GM21360 (cell line): ENCODE measurements around the gene GNAS-AS1.

Experiments used
- ATAC-seq: cut with Tn5 transposase; IDR thresholded peaks from one replicate; pipeline ENCODE4 v1.9.1; 2021; ENCODE audit warnings: mild to moderate bottlenecking, moderate library complexity; ENCODE audit not compliant: unreplicated experiment

GNAS-AS1 gene

DNA sequence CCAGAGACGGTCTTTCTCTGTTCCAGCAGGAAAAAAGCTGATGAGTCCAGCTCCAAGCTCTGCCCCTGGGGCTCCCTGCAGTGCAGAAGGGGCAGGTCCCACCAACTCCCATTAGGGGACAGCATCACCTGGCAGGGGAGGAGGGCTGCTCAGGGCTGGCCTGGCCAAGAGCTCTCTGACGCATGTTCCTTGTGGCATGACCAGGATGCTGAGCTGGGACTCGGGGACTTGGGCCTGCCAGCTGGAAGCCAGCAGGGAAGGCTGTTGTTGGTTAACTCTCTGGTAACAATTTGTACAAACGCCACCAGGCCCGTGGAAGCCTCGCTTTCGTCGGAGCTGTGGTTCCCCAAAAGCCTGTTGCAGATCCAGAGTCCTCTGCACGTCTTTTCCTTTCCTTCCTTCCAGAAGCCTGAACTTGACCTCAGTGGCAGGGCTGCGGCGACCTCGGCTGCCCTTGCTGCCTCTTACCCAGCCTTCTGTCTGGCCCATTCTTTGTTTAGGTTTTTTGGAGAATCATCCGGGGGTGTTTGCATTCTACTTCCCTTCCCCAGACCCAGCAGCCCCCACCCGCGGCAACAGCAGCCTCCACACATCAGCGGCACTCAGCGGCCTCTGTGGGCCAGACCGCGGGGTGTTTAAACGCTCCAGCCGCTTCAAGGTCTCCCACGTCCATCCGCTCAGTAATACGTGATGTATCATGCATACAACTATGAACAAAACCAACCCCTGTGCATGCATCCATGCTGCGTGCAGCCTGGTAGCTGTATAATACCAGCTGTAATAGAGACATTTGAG is 63.3 kb downstream of the GNAS-AS1 start:
- no peak for ATAC-seq

DNA sequence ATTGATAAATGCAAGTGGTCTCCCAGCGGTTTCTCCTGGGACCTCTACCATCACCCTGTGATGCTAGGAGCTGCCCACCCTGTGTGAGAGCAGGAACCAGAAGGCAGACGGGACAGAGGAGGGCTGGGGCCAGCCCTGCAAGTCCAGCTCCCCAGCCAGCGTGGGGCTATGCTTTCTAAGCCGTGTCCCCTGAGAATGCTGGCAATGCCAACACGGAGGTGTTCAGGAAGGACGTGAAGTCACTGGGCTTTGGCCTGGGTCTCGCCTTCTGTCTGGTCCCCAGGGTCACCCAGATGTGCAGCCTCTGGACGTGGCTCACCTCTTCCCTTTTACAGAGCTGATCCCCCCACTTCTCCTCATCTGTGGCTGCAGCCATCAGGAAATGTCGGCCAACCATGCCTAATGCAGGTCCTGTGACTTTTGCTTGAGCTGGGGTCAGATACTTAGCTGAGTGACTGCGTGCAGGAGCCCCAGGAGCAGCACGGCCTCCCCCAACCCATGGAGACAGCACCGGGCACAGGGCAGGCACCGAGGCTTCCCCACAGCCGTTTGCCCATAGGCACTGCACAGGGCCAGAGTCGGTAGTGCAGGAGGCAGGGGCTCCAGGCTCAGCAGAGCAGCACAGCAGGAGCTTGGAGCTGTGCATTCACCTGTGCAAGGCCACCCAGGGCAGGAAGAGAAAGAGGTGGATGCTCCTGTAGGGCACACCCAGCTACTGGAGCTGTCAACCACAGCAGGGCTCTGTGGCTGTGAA is 66.2 kb downstream of the GNAS-AS1 start:
- no peak for ATAC-seq

DNA sequence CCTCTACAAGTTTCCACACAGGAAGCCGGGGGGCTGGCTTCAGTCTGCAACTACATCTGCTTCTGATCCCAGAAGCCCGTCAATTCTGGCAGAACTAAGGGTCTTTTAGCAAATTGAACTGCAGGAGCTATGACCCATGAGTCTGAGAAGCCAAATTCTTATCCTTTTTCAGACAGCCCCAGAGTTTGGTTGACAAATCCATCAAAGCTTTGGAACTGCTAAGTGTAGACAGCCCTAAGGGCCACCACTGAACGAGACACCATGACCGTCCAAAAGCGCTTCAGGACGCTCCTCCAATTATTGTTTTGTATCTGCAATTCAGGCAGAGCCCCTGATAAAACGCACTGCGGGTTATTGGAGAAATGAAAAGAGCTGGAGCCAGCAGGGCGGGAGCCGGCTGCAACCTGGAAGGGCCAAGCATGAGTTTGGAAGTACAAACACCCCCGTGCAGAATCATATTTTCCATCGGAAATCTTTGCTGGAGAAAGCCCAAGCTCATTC is 67.1 kb downstream of the GNAS-AS1 start:
- no peak for ATAC-seq

DNA sequence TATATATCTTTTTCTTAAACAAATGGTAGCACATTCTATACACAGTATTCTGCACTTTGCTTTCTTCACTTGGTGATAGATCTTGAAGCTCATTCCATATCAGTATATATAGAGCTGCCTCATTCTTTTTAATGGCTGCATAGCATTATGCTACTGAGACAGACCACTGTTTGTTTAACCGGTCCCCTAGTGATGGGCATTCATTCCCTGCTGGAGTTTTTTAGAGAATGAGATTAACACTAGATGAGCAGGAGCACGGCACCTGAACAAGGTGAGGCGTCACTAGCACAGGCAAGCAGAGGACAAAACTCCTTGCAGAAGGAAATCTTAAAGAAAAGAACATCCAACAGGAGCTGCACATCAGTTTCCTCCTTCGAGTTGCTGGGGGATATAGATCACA is 69.6 kb downstream of the GNAS-AS1 start:
- ATAC-seq, result no peak

DNA sequence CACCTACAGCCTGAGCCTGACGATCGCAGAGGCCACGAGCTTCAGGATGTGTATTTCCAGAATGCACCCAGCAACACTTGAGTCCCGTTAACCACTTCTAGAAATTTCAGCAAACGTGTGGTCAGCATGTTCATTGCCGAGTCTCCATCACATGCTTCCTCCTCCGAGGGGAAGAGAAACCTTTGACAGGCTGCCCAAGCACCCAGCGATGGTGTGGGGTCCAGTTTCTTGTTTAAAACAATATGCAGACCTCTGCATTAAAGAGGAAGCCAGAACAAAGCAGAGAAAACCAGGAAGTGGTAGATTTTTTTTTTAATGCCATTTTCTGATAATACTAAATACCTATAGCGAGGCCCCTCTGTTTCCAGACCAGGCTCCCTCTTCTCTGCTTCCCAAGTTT is 71.9 kb downstream of the GNAS-AS1 start:
- ATAC-seq, result no peak

DNA sequence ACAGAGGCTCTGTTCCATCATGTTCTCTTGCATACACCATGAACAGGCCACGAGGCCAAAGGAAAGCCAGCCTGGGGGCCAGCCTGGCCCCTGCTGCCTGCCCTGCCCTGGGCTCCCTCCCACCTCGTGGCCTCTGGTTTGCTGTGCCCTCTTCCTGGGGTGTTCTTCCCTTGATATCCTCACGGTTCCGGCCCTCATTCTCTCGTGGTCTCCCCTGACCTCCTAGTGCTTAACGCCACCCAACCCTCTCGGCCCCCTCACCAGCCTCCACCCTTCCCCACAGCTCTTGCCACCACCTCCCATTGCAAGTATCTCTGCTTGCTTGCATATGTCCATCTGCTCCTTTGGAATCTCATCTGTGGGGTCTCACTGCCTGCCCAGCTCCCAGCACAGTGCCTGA is 73.0 kb downstream of the GNAS-AS1 start:
- no peak for ATAC-seq

DNA sequence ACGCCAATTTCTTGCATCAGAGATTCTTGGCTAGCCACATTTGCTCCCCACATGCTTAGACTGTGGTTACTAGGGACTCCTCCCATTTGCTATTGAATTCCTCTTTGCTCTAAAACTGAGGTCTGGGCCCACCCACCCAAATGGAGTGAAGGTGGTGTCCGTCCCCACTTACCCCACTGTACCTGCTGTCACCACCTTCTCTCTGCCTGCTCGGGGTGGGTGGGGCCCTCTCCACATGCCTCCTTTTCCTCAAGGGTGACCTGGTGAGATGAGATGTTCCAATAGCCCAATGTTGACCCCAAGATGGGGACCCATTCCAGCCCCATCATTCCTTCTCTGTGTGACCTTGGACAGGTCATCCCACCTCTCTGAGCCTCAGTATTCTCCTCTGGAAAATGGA is 74.6 kb downstream of the GNAS-AS1 start:
- no peak for ATAC-seq

DNA sequence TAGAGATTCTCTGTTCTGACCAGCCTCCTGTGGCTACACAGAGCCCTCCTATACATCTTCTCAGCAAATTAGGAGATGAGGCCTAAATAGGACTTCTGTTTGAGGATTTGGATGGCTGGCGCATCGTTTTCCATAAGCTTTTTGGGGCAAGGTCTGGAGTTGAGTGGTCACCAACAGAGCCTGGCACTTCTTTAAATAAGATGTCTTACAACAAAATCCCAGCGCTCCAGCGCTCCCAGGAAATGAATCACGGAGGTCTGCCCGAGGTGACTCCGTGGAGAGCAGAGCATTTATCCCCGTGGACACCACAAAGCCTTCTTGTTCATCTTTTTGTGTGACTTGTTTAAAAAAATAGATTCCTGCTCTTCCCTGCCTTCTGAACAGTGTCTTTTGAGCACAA is 75.3 kb downstream of the GNAS-AS1 start:
- no peak for ATAC-seq

DNA sequence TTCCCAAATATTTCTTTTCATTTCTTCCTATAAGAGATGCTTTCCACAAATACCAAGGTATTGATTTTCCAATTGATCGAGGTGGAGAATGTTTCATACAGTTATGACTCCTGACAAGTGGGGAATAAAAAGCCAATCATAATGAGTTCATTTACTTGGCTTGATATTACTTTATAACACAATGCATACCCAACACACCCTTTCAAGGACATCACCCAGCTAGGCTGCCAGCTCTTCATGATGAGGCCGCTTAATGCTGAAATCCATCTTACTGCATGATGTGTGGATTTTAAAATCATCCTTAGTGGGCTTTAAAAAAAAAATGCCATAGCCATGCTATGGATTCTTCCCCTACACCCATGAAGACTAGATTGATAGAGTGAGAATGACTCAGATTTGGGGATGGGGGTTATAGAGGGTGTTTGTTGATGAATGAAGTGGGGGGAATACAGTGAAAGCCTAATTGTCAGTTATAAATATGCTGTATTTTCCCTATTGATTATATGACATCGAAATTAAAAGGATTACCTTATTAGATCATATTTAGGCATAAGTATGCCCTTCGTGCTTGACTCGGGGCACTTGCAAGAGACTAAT is 75.9 kb downstream of the GNAS-AS1 start:
- no peak for ATAC-seq

DNA sequence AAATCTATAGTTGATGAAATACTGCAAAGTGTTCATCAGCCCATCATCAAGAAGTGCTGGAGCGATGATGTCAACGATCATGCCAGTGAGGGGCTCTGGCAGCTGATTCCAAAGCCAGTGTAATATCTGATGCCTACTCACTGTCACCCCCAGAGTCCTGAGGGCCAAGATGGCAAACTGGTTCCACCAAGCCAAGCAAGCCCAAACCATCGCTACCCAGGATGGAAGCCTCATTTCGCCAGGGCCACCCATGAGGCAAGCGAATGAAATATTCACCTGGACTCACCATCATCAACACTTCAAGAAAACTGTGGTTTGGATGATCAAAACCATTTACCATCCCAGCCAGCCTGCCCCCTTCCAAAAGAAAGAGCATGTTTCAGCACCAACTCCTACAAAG is 76.5 kb downstream of the GNAS-AS1 start:
- no peak for ATAC-seq

DNA sequence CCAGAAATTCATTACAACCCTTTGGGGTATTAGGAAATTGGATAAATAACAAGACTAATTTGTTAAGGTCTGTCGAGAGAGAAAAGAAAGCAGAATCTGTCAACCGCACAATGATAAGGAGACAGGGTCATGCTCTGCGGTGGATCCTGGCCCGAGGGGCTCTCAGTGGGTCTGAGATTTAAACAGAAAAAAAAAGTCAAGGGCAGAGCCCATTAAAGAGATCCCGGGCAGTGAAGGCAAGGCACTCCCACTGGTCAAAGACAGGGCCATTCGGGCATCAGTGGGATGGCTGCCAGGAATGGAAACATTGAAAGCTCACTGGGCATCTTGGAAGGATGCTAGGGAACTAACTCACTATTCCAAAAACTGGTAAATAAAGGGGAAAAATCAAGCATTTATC is 77.9 kb downstream of the GNAS-AS1 start:
- no peak for ATAC-seq
